ENCODE measurements around the gene SPHK2.
A peak's percentile ranks its signal among the peaks of the same experiment; 100 is the strongest.

Gene SPHK2

GRCh38 chr19:48603850-48604249 is 15.5 kb upstream of the SPHK2 start:
- DNase-seq (ENCODE audit: low spot score) = no peak

DNA sequence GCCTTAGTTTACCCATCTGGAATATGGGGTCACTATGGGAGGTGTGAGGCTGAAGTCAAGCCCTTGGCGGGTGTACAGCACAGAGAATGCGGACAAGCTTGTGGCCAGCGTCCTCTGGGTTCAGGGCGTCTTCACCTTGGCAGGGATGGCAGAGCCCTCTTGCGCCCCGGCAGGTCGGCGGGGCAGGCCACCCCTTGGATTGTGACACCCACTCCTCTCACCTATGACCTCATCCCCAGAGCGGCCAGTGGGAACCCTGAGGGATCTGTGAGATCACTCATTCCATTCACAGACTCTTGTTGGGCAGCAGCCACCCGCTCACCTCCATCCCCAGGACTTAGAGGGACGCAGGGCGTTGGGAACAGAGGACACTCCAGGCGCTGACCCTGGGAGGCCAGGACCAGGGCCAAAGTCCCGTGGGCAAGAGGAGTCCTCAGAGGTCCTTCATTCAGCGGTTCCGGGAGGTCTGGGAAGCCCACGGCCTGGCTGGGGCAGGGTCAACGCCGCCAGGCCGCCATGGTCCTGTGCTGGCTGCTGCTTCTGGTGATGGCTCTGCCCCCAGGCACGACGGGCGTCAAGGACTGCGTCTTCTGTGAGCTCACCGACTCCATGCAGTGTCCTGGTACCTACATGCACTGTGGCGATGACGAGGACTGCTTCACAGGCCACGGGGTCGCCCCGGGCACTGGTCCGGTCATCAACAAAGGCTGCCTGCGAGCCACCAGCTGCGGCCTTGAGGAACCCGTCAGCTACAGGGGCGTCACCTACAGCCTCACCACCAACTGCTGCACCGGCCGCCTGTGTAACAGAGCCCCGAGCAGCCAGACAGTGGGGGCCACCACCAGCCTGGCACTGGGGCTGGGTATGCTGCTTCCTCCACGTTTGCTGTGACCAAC is 12.6 kb upstream of the SPHK2 start, which contains the start of gene SPACA4:
Gene SPACA4 (plus strand): TSS at position 280 of the 896 bp plus-strand sequence. CDS start 237 bp downstream, at position 517.
- DNase-seq (ENCODE audit: low spot score) = no peak

DNA sequence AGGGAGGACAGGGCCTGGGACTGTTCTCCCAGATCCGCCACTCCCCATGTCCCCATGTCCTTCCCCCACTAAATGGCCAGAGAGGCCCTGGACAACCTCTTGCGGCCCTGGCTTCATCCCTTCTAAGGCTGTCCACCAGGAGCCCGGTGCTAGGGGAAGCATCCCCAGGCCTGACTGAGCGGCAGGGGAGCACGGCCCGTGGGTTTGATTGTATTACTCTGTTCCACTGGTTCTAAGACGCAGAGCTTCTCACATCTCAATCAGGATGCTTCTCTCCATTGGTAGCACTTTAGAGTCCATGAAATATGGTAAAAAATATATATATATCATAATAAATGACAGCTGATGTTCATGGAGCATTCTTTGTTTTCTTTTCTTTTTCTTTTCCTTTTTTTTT is 11.9 kb upstream of the SPHK2 start:
- DNase-seq (ENCODE audit: low spot score) = no peak

DNA sequence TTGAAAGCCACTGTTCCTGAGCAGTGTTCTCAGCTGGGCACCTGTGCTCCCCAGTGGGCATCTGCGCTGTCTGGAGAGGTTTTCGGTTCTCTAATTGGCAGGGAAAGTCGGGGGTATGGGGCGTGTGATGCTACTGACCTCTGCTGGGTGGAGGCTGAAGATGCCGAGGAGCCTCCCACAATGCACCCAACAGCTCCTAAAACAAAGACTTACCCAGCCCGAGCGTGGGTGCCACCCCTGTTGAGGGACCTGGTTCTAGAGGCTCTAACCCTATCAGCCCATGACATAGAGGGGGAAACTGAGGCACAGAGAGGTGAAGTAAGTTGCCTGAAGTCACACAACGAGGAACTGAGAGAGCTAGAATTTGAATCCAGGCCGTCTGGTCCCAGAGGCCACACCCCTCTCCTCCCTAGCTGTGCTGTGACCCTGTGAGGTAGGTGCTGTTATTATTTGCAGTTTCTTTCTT is 10.5 kb upstream of the SPHK2 start:
- DNase-seq (ENCODE audit: low spot score) = peak; percentile 74

DNA sequence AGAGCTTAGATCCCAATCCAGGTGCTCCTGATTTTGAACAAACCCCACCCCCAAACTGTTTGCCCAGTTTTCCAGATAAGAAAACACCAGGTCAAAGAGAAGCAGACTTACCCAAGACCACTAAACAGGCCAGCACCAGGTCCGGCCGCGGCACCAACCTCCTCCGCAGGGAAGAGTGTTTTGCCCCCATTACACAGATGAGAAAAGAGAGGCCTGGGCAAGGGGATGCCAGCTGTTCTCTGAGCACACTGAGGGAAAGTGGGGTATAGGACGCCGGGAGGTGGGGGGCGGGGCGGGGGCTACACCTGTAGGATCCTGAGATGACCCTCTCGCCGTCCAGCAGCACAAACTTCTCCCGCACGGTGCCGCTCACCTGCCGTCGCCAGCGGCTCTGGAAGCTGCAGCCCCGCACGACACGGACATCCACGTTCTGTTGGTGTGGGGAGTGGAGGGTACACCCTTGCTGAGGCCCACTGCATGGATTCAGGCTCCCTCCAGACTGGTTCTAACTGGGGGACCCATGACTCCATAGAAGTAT is 9.7 kb upstream of the SPHK2 start:
- DNase-seq (ENCODE audit: low spot score) = no peak

GRCh38 chr19:48611872-48612271 is 7.4 kb upstream of the SPHK2 start:
- DNase-seq (ENCODE audit: low spot score) = no peak

GRCh38 chr19:48613024-48613851 is 6.1 kb upstream of the SPHK2 start:
- DNase-seq (ENCODE audit: low spot score) = no peak

GRCh38 chr19:48613852-48614435 is 5.4 kb upstream of the SPHK2 start:
- no peak for DNase-seq (ENCODE audit: low spot score)

DNA sequence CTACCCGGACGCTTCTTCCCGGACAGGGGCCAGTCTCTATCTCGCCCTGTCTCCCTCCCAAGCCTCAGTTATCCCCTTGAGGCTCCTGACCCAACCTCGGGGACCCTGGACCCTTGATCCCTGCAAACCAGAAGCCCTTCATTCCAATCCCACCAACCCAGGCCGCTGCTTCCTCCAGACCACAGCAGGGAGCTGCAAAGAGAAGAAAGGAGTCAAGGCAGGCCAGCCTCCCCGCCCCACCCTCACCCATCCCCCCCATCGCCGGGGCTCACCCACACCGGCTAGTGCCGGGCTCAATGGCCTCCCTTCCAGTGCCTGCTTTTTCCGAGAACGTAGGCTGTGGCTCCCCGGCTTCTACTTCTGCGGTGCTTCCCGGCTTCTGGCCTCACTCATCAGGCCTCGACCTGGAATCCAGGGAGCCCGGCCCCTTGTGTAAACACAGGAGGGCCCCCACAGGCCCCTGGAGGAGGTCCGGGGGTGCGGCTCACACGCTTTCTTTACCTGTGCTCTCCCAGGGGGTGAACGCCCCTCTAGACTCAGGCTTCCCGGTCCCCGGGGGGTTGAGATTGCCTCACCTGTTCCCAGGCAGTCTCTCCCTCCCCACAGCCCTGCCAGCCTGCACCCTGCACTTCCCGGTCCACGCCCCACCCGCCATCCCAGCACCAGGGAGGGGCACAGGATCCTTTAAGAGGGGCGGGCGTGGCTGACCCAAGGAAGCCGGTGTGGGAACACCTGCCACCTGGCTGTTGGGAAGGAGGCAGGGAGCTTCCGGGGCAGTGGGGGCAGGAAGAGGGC is 4.7 kb upstream of the SPHK2 start, which contains the start of gene FAM83E:
Gene FAM83E (minus strand): TSS at position 641 of the 795 bp plus-strand sequence. CDS start 1,704 bp downstream, outside the sequence.
- DNase-seq (ENCODE audit: low spot score) = no peak

- no peak for DNase-seq (ENCODE audit: low spot score)
These were observed 3.9 kb upstream of the SPHK2 start for GRCh38 chr19:48615231-48616040.

DNA sequence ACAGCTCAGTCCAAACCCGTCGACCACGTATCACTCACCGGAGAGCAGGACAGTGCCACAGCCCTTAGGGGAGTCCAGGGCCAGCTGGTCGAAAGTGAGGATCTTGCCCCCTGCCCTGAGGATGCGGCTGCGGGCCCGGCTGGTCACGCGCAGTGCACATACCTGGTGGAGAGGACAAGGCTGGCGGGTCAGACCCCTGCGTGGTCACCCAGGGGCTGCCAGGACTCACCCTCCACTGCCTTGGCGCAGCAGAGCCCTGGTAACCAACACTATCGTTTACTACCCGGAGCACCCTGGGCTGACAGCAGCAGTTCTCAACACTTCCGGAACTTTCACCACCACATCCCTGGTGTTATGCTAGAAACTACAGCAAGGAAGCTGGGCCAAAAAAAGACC is 3.3 kb upstream of the SPHK2 start:
- DNase-seq (ENCODE audit: low spot score) = no peak

DNA sequence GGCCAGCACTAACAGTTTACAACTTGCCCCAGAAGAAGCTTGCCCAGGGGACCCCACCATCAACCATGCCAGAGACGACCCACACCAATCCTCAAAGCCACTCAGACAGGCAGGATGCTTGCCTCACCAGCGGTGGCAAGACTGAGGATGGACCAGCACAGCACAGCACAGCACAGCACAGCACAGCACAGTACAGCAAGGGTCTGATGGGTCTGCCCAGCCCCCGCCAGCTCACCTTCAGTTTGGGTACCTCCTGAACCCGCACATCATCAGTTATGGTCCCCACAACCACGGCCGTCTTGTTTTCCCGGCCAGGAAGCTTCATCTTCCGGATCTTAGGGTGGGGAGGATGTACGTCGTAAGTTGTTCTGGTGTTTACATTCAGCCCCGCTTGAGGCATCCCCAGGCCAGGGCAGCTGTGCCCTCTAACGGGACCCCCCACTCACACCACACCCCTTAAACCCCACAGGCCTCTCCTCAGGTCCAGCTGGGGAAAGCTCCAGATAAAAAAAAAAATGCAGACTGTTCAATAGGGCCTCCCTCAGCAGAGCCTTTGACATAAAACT is 2.7 kb upstream of the SPHK2 start:
- DNase-seq (ENCODE audit: low spot score) = no peak

- peak; percentile 32 for DNase-seq (ENCODE audit: low spot score)
These were observed 2.0 kb upstream of the SPHK2 start for GRCh38 chr19:48617146-48617937.

DNA sequence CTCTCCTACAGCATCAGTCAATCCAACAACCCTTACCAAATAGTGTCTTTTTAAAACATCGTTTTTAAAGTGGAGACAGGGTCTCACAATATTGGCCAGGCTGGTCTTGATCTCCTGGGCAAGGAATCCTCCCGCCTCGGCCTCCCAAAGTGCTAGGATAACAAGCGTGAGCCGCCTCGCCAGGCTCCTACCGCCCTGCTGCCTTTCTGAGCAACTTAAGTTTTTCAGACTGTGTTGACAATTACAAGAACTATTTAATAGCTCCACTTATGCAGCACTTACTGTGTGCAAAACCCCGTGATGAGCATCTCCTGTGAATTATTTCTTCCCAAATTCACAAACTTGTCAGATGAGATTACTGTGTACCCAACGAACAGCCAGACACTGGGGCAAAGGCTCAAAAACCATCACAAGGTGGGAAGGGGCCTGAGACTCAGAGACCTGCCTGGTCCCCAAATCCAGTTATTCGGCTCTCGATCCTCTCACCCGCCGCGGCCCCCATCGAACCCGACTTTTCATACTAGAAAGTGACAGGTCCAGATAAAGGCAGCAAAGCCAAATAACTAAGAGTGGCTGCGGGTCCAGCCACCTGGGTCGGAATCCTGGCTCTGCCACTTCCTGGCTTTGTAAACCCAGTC is 909 bp upstream of the SPHK2 start:
- no peak for DNase-seq (ENCODE audit: low spot score)

GRCh38 chr19:48619692-48620585 is 633 bp downstream of the SPHK2 start:
- DNase-seq (ENCODE audit: low spot score) = no peak

DNA sequence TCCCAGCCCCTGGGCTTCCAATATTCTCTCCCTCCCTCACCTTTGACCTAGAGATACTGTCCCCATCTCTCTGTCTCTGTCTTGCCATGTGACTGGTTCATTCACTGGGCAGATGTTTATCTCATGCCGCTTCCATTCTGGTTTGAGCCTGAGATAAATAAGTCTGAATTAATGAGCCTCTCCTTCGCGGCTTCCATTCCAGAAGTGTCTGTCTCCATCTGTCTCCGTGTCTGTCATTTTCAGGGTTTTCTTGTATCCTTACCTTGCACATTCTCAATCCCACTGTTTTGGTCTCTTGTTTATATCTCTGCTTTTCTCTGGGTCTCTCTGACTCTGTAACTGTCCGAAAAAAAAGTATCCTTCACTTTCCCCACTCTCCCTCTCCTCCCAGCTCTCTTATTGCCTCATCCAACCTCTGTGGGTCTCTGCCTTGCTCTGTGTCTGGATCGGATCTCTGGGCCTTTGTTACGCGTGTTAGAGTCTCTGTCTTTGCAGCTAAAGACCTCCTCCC is 4.3 kb downstream of the SPHK2 start:
- no peak for DNase-seq (ENCODE audit: low spot score)

DNA sequence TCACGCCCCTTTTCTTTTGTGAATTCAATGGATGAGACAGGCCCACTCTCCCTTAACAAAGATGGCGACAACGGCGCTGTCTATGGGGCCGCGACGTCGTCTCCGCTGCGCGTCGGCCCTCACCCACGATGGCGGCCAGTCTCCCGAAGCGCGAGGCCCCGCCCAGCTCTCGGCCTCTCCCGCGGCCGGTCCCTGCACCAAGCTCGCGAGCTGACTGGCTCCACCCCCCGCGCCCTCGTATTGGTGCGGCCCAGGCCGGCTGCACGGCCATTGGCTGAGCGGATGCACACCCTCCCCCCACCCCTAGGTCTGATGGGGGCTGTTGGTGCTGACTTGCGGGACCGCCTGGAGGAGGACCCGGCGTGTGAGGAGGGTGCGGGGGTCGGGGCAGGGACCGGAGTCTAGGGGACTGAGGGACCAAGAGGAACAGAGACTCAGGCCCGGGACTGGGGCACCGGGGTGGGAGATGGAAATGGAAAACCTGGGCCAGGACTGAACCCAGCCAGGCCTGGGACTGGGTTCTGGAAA is 4.8 kb downstream of the SPHK2 start:
- peak; percentile 97 for DNase-seq (ENCODE audit: low spot score)

Data from GM03348 (cell line).